NCI-H460 (cell line): ENCODE results near the gene DMRTC2. TPM values are rescaled to one million over a fixed set of nuclear protein-coding genes. Genes with fewer than 3 reads are reported as not detected.

Experiments used
- DNase-seq: peaks from one replicate; pipeline ENCODE4 v3.0.0-alpha.2; 2016; ENCODE audit warnings: low read depth; ENCODE audit errors: extremely low read depth
- small RNA-seq, 2 experiments: library from RNA; depleted of rRNA; stranded (forward); fragments of <200 nt; gene quantifications; one replicate each; pipeline ENCODE3, GENCODE V24; 2014
- total RNA-seq: library from RNA; depleted of rRNA; stranded (reverse); fragments of >200 nt; shearing (Covaris generic); gene quantifications from 2 replicates; pipeline ENCODE4 v1.2.3, GENCODE V29; 2014; rRNA removed

Gene DMRTC2
- total RNA-seq, 1 experiment from 2014 or later = not detected

DNA sequence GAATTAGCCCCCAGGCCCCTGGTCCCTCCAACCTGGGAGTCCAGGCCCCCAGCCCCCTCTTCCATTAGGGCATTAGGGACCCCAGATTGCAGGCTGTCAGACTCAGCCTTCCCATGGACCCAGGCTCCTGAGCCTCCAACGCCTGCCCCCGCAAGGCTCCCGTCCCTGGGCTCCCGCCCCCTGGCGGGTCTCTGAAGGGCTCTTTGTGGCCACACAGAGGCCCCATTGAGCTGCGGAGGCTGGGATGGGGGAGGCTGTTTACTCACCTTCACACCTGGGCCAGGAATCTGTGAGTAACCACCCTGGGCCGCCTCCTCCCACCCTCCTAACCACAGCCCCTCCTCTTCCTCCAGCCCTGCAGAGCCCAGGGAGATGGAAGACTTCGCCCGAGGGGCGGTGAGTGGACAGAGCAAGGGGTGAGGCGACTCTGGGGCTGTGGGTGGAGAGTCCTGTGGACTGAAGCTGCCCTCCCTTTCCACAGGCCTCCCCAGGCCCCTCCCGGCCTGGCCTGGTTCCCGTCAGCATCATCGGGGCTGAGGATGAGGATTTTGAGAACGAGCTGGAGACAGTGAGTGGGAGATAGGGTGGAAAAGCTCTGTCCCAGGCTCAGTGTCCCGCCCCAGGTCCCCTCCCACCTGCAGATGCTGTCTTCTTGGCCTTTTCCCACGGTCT lies 43.0 kb downstream of the DMRTC2 start:
- no peak for DNase-seq

DNA sequence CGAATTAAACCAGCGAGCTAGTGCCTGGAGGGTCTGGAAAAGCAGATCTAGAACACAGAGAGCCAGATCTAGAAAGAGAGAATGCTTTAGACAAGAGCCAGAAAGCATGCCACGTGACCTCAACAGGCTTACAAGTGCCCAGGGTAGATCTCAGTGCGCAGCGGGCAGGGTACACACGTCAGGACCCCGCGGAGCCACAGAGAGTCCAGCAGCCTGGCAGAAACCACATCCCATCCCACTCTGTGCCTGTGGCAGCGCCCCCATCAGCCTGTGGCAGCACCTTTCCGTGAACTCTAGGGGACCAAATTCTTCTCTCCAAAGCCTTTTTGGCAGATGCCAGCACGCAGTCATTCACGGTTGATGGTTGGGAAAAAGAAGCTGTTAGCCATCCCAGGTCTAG lies 44.1 kb downstream of the DMRTC2 start:
- no peak for DNase-seq

DNA sequence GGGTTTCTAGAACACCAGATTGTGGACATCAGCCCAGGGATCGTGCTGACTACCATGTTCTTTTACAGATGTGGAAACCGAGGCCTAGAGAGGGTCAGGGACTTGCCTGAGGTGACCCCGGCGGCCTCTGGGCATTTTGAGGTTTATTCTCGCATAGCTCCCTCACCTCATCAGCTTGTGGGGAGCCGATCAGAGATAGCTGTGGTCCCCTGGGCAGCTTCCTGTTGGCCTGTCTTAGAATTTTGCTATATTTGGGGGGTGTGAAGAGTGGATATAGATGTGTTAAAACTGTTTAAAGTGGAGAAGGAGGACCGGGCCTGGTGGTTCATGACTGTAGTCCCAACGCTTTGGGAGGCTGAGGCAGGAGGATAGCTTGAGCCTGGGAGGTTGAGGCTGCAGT lies 45.1 kb downstream of the DMRTC2 start:
- DNase-seq = no peak

DNA sequence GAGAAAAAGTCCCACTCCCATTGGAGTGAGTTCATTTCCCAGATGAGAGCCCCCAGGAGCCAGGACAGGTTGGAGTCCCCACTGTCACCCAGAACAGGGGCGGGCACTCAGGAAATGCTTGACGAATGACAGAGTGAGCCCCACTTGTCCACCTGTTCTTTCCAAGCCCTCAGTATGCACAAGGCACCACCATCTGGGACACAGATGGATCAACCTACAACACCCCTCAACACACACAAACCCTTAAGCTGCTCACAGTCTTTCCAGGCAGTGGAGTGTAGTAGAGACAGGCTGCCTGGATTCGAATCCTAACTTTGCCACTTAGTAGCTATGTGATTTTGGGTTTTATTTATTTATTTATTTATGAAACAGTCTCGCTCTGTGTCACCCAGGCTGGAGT lies 46.1 kb downstream of the DMRTC2 start:
- no peak for DNase-seq

DNA sequence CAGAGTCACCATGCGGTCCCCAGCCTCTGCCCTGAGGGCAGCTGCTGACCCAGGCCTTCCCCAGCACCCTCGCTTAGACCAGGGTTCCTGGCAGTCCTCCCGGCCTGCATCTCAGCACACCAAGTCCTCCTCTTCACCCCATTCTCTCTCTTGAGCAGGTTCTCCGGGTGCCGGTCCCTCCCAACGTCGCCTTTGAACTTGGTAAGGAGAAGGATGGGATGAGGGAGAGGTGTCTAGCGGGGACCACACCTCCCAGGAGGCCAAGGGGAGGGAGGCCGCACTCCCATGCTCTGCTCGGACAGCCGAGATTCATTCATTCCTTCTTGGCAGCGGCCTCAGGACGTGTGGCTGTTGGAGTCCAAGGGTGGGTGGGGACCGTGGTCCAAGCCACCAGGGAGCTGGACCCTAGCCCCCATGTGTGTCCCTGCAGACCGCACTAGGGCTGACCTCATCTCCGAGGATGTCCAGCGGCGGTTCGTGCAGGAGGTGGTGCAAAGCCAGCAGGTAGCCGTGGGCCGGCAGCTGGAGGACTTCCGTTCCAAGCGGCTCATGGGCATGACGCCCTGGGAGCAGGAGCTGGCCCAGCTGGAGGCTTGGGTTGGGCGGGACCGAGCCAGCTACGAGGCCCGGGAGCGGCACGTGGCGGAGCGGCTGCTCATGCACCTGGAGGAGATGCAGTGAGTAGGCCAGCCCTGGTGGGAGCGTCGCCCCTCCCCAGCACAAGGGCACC lies 47.5 kb downstream of the DMRTC2 start:
- DNase-seq = no peak

DNA sequence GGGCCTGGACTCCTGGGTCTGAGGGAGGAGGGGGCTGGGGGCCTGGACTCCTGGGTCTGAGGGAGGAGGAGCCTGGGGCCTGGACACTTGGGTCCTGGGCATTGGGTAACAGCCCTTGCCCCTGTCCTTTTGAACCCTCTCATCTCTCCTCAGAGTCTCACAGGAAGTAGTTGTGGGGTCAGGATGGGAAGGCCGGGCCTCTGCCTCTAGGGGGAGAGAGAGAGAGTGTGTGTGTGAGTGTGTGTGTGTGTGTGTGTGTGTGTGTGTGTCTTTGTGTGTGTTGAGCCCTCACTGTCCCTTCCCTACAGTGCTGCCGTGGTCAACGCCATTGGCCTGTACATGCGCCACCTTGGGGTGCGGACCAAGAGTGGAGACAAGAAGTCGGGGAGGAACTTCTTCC lies 49.1 kb downstream of the DMRTC2 start:
- DNase-seq = no peak

DNA sequence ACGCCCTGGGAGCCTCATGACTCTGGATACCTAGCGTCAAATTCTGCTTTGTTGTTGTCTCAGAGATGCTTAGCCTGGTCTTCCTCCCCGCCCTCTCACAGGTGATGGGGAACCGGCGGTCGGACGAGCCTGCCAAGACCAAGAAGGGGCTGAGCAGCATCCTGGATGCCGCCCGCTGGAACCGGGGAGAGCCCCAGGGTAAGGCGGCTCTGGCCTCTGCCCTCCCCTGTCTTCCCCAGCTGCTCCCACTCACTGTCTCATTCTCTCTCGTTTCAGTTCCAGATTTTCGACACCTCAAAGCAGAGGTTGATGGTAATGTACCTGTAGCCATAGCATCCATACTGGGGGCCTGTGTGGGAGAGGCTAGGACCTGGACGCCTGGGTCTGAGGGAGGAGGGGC lies 49.5 kb downstream of the DMRTC2 start:
- no peak for DNase-seq

DNA sequence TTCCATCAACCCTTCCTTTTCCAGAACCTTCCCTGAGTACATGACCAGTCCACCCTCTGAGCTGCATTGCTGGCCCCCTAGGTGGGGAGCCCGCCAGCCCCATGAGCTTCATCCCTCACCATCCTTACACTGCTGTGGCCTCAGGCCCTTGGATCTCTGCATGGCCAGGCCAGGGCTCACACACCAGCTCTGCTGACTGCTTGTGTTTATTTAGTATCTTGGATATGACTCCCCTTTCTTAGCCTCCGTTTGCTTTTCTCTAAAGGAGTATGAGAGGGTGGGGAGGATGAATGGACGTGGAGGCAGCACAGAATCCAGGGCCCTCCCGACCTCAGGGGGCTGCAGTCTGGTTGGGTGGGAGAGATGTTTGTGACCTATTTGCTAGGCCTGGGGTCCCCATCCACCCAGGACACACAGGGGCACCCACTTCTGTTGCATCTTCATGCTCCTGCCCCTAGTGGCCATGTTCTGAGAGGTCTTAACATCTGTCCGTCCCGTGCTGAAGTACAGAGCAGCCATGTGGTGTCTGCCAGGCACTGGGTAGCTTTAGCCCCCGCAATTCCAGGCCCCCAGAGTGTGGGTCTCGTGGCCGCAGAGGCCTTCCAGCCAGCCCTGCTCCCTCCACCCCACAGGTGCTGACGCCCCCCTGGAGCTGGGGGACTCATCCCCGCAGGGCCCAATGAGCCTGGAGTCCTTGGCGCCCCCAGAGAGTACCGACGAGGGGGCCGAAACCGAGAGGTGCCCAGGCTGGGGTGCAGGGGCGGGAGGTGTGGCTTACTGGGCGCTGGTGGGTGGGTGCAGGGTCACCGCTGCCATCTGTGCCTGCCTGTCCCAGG lies 51.1 kb downstream of the DMRTC2 start:
- DNase-seq = no peak

DNA sequence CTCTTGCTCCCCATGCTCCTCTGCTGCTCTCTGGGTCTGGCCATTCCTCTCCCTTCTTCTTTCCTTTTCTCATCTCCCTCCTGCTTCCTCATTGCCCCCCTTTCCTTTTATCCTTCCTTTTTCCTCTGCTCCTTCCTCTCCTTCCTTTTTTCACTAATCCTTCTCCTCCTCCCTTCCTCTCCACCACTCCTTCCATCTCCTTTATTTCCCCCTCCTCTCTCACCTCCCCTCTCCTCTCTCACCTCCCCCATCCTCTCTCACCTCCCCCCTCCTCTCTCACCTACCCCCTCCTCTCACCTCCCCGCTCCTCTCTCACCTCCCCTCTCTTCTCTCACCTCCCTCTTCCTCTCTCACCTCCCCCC lies 51.7 kb downstream of the DMRTC2 start:
- no peak for DNase-seq

DNA sequence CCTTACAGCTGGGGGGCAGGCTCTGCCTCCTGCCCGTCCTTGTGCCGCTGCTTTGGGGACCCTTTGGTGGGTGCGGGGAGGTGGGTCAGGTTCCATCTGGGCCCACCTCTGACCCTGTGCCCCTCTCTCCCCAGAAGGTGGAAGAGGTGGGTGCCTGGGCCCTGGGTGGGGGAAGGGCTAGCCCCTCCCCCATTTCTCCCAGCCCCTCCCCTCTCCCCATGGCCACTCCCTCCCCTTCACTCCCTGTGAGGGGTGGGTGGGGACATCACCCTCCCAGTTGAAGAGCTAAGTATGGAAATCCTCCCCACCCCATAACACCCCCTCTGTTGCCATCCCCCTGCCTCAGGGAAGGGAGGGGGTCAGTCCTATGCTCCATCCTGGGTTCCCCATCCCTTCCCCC lies 52.3 kb downstream of the DMRTC2 start:
- no peak for DNase-seq

DNA sequence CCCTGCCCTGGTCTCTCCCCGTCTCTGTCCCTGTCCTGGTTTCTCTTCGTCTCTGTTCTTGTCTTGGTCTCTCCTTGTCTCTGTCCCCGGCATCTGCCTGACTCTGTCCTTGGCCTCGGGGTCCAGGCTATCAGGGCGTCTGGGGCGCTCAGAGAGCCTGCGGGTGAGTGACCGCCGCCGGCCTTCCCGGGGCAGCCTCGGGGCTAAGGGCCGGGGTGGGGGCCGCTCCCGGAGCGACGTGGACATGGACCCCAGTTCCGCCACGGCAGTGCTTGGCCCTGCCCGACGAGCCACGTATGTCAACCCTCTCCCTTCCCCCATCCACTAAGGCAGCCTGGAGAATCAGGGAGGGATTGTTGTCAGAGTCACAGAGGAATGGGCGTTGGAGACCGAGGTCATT lies 53.0 kb downstream of the DMRTC2 start:
- no peak for DNase-seq

DNA sequence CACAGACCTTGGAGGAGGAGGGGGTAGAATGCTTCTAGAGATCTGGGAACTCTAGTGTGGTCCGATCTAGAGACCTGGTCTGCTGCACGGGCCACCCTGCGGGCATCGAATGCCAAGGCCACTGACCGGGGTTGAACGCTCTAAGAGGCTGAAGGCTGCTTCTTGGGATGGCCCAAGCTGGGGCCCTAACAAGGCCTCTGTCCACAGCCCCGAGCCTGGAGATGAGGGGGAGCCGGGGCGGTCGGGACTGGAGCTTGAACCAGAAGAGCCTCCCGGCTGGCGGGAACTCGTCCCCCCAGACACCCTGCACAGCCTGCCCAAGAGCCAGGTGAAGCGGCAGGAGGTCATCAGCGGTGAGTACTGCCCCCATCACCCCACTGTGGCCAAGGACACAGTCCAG lies 53.4 kb downstream of the DMRTC2 start:
- DNase-seq = no peak

Small RNA genes within 50 kb of the gene (small RNA-seq; reads per million reads assigned to genes)
- 0 to 0.18 reads per million in 2 experiments for gene MIR6797

Other genes starting within 250 kb of the DMRTC2 start
- gene CEACAM4, start 218.0 kb upstream of the DMRTC2 start, total RNA-seq = not detected in 2 replicates
- not detected in 2 replicates for gene CEACAM7, start 156.8 kb upstream of the DMRTC2 start, total RNA-seq
- not detected in 2 replicates for gene CEACAM5, start 136.4 kb upstream of the DMRTC2 start, total RNA-seq
- not detected in 2 replicates for gene CEACAM6, start 89.5 kb upstream of the DMRTC2 start, total RNA-seq
- gene CEACAM3, start 48.5 kb upstream of the DMRTC2 start, total RNA-seq = not detected in 2 replicates
- gene LYPD4, start 359 bp upstream of the DMRTC2 start, total RNA-seq = not detected in 2 replicates
- 1,900 and 2,127 TPM in 2 replicates for gene RPS19, start 15.2 kb downstream of the DMRTC2 start, total RNA-seq
- gene CD79A, start 32.2 kb downstream of the DMRTC2 start, total RNA-seq = not detected in 2 replicates
- gene ARHGEF1, start 38.1 kb downstream of the DMRTC2 start, total RNA-seq = 33.2 and 39.6 TPM in 2 replicates
- not detected in 2 replicates for gene ERFL, start 83.4 kb downstream of the DMRTC2 start, total RNA-seq
- 30.4 and 36.0 TPM in 2 replicates for gene RABAC1, start 114.3 kb downstream of the DMRTC2 start, total RNA-seq
- 0.52 TPM in 1 of 2 replicates, not detected in the other for gene ATP1A3, start 149.2 kb downstream of the DMRTC2 start, total RNA-seq
- gene GRIK5, start 225.2 kb downstream of the DMRTC2 start, total RNA-seq = 0.07 TPM in 1 of 2 replicates, not detected in the other
- gene ZNF574, start 231.1 kb downstream of the DMRTC2 start, total RNA-seq = 8.4 and 8.7 TPM in 2 replicates